Mesenchymal stem cell (in vitro differentiated cells and primary cell): ENCODE data around the gene PCSK6.

Experiments
- DNase-seq: peaks from one replicate; pipeline ENCODE4 v3.0.0-alpha.2; 2013
- H2AFZ ChIP-seq: one replicate; pipeline ENCODE4 v1.6.1; 2013; ENCODE audit warnings: low read depth, mild to moderate bottlenecking, control low read depth, inconsistent platforms, low read length, moderate library complexity
- H2AK5ac ChIP-seq: 2 replicates; pipeline ENCODE4 v1.6.1; 2013; ENCODE audit warnings: low read length, moderate library complexity, mild to moderate bottlenecking, inconsistent platforms; ENCODE audit not compliant: severe bottlenecking
- H2BK120ac ChIP-seq: one replicate; pipeline ENCODE4 v1.6.1; 2013; ENCODE audit warnings: low read depth, mild to moderate bottlenecking, inconsistent platforms, low read length, moderate library complexity
- H2BK12ac ChIP-seq, 2 experiments: one replicate each; pipeline ENCODE4 v1.6.1; 2013; ENCODE audit warnings: inconsistent platforms in 2 of 2, low read length in 2 of 2, mild to moderate bottlenecking in 2 of 2, moderate library complexity in 2 of 2, control low read depth in 1 of 2
- H2BK15ac ChIP-seq: one replicate; pipeline ENCODE4 v1.6.1; 2013; ENCODE audit warnings: mild to moderate bottlenecking, low read depth, inconsistent platforms; ENCODE audit not compliant: poor library complexity, severe bottlenecking
- H2BK5ac ChIP-seq: 2 replicates; pipeline ENCODE4 v1.6.1; 2013; ENCODE audit warnings: low read depth, mild to moderate bottlenecking, low read length, control low read depth, inconsistent platforms; ENCODE audit not compliant: poor library complexity, severe bottlenecking
- H3K14ac ChIP-seq, 2 experiments: one replicate each; pipeline ENCODE4 v1.6.1; 2013; ENCODE audit warnings: inconsistent platforms in 2 of 2, low read length in 2 of 2, control low read depth in 1 of 2, mild to moderate bottlenecking in 1 of 2, moderate library complexity in 1 of 2
- H3K18ac ChIP-seq, 2 experiments: one replicate each; pipeline ENCODE4 v1.6.1; 2013; ENCODE audit warnings: inconsistent platforms in 2 of 2, low read length in 2 of 2, control low read depth in 1 of 2, low read depth in 1 of 2, mild to moderate bottlenecking in 1 of 2
- H3K23ac ChIP-seq, 2 experiments: one replicate each; pipeline ENCODE4 v1.6.1; 2013; ENCODE audit warnings: inconsistent platforms in 2 of 2, low read length in 2 of 2, mild to moderate bottlenecking in 2 of 2, moderate library complexity in 2 of 2, control low read depth in 1 of 2
- H3K27ac ChIP-seq: 2 replicates; pipeline ENCODE4 v1.5.1; 2013; ENCODE audit warnings: mild to moderate bottlenecking, moderate library complexity, low read length, control low read depth, inconsistent platforms; ENCODE audit not compliant: poor library complexity, severe bottlenecking
- H3K27me3 ChIP-seq, 2 experiments: 2 replicates each; pipeline versions ENCODE4 v1.6.1 to v1.7.0; 2013; ENCODE audit warnings: low read length in 2 of 2, mild to moderate bottlenecking in 2 of 2, moderate library complexity in 2 of 2, control low read depth in 1 of 2, inconsistent platforms in 1 of 2; ENCODE audit not compliant: control insufficient read depth in 1 of 2, insufficient read depth in 1 of 2
- H3K36me3 ChIP-seq, 2 experiments: 2 replicates each; pipeline versions ENCODE4 v1.6.1 to v1.7.0; 2013; ENCODE audit warnings: low read length in 2 of 2, control low read depth in 1 of 2, inconsistent platforms in 1 of 2, low read depth in 1 of 2, mild to moderate bottlenecking in 1 of 2; ENCODE audit not compliant: insufficient read depth in 2 of 2, control insufficient read depth in 1 of 2
- H3K4ac ChIP-seq, 2 experiments: one replicate each; pipeline ENCODE4 v1.6.1; 2013; ENCODE audit warnings: inconsistent platforms in 2 of 2, low read length in 2 of 2, mild to moderate bottlenecking in 2 of 2, moderate library complexity in 2 of 2, control low read depth in 1 of 2, low read depth in 1 of 2
- H3K4me1 ChIP-seq: 2 replicates; pipeline ENCODE4 v1.6.1; 2013; ENCODE audit warnings: low read depth, low read length, control low read depth; ENCODE audit not compliant: control insufficient read depth, insufficient read depth
- H3K4me2 ChIP-seq: 2 replicates; pipeline ENCODE4 v1.6.1; 2013; ENCODE audit warnings: low read length, mild to moderate bottlenecking, inconsistent platforms; ENCODE audit not compliant: poor library complexity, severe bottlenecking
- H3K4me3 ChIP-seq, 2 experiments: 2 replicates each; pipeline versions ENCODE4 v1.5.1 to v1.7.0; 2013; ENCODE audit warnings: low read length in 2 of 2, mild to moderate bottlenecking in 2 of 2, control low read depth in 1 of 2, low read depth in 1 of 2; ENCODE audit not compliant: insufficient read depth in 1 of 2
- H3K79me1 ChIP-seq: replicated peaks from 2 replicates; pipeline ENCODE4 v1.6.1; 2013; ENCODE audit warnings: mild to moderate bottlenecking, control low read depth, low read length, inconsistent platforms; ENCODE audit not compliant: poor library complexity, severe bottlenecking
- H3K9ac ChIP-seq: 2 replicates; pipeline ENCODE4 v1.7.0; 2013; ENCODE audit warnings: mild to moderate bottlenecking, low read length, moderate library complexity
- H3K9me3 ChIP-seq: 2 replicates; pipeline ENCODE4 v1.7.0; 2013; ENCODE audit warnings: mild to moderate bottlenecking, low read length; ENCODE audit not compliant: control insufficient read depth
- H4K8ac ChIP-seq: one replicate; pipeline ENCODE4 v1.6.1; 2013; ENCODE audit warnings: inconsistent platforms, mild to moderate bottlenecking, low read length, moderate library complexity
- H4K91ac ChIP-seq: one replicate; pipeline ENCODE4 v1.6.1; 2013; ENCODE audit warnings: mild to moderate bottlenecking, low read length, inconsistent platforms
- WGBS: methylation state at CpG from one replicate; pipeline ENCODE4 v1.1.7; 2013; ENCODE audit warnings: mixed read lengths; 5-methylcytosine and 5-hydroxymethylcytosine counted together

PCSK6 gene

DNA sequence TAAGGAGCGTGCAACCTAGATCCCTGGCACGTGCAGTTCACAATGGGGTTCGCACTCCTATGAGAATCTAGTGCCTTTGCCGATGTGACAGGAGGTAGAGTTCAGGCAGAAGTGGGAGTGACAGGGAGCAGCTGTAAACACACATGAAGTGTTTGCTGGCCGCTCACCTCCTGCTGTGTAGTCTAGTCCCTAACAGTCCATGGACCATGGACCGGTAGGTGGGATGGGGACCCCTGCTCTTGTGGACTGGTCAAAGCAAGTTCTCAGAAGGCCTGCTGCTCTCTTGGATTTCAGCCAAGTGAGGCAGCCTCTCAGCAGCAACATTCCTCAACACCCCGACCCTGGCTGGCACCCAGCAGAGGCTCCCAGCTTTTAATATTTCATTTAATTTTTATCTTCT is 136.3 kb downstream of the PCSK6 start:
- Histone ChIP-seq H3K4me2 (no peak overlapping the region), H2BK120ac (no peak overlapping the region), H2BK12ac (no peak overlapping the region), H3K27me3 (peaks cover 4 to 11% of the 10 kb centered on the region in 2 experiments), H3K14ac (no peak overlapping the region), H3K9me3 (no peaks in the 10 kb centered on the region), H4K8ac (no peak overlapping the region), H3K4me3 (no peak overlapping the region), H3K4ac (no peak overlapping the region), H2BK5ac (no peak overlapping the region), H3K27ac (no peak overlapping the region), H3K18ac (no peak overlapping the region), H2BK15ac (no peak overlapping the region), H3K4me1 (peaks cover 2% of the 10 kb centered on the region), H3K23ac (no peak overlapping the region), H2AK5ac (no peak overlapping the region), H2AFZ (no peak overlapping the region), H3K79me1 (no peaks in the 10 kb centered on the region), H4K91ac (no peak overlapping the region), H3K36me3 (no peaks in the 10 kb centered on the region), H3K9ac (no peak overlapping the region)
- WGBS = 89% methylated on average over 7 of the region's 7 CpGs
- DNase-seq = no peak

DNA sequence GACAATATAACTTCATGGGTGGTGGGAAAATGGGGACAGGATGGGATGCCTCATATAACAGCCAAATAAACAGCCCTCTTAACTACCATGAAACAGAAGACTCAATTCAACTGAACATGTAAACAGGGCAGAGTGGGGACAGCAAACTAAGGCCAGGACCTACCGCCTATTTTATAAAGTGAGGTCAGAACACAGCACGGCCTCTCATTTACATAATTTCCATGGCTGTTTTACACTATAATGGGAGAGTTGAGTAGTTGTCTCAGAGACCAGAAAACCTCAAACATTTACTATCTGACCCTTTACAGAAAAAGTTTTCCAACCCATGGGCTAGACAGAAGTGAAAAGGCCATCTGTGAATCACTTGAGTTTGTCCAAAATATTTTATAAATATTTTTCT is 137.8 kb downstream of the PCSK6 start:
- DNase-seq = no peak
- Histone ChIP-seq H3K9me3 (no peaks in the 10 kb centered on the region), H3K4ac (no peak overlapping the region), H3K9ac (no peak overlapping the region), H3K36me3 (no peaks in the 10 kb centered on the region), H2AFZ (no peak overlapping the region), H2BK120ac (no peak overlapping the region), H3K14ac (no peak overlapping the region), H3K4me1 (peaks cover 2% of the 10 kb centered on the region), H3K18ac (no peak overlapping the region), H3K79me1 (no peaks in the 10 kb centered on the region), H2BK5ac (no peak overlapping the region), H3K4me2 (no peak overlapping the region), H4K91ac (no peak overlapping the region), H4K8ac (no peak overlapping the region), H2BK15ac (no peak overlapping the region), H2AK5ac (no peak overlapping the region), H3K23ac (no peak overlapping the region), H3K27me3 (peaks cover 4 to 13% of the 10 kb centered on the region in 2 experiments), H3K27ac (no peak overlapping the region), H2BK12ac (no peak overlapping the region), H3K4me3 (no peak overlapping the region)
- WGBS = 100% methylated on average over 1 of the region's 2 CpGs

DNA sequence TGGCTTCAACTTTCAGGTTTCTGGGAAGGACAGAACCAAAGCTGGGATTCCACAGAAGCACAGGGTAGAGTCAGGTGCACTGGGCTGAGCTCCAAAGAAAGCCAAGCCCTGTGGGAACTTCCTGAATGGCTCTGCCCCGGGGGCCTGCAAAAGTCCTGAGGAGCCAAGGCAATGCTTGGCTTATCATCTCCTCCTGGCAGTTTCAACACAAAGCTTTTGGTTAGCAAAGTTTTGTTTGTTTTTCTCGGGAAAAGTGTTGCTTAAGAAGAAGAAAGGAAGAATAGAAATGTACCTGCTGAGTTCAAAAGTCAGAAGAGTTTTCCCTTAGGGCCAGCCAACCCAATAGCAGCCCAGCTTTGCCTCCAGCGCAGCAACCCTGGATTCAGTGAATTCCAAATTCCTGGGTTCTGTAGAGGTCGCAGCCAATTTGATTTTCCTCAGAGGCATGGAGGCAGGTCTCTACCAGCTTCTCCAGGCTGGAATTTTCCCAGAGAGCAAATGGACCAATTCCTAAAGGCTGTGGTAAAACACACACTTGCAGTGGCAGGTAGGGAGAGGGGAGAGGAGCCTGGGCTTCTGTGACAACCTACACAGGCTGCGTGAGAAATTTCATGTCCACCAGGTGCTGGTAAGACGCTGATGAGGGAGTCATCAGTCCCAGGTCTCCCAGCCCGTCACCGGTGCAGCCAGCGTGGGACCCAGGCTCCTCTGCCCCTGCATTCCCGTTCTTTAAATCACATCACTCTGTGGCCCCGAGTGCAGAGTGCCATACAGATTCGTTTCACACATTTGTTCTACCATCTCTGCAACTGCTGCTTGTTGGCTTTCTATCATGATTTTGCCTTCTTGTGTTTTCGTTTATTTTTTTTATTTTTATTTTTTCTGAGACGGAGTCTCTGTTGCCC is 140.2 kb downstream of the PCSK6 start:
- no peak overlapping the region for H3K14ac ChIP-seq
- WGBS = 76% methylated on average over 14 of the region's 14 CpGs

DNA sequence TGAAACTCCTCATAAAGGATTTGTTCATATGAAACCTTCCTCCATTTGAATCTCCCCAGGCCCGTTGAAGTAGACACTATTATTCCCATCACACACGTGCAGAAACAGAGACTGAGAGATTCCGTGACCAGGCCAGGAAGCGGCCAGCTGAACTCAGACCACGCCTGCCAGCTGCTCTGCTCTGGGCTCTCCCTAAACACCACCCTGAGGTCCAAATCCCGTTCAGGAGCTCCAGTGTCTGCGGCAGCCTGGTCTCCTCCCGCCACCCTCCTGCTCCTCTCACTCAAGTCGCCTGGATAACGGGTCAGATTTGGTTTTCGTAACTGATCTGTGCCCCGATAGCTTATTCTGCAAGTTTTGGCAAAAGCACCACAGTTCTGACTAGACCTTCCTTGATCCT is 140.9 kb downstream of the PCSK6 start:
- H3K23ac ChIP-seq = no peak overlapping the region
- peaks cover 4 to 18% of the 10 kb centered on the region in 2 experiments for H3K27me3 ChIP-seq
- WGBS = 88% methylated on average over 12 of the region's 12 CpGs
- no peak for DNase-seq
- H3K18ac ChIP-seq = no peak overlapping the region
- no peak overlapping the region for H2BK12ac ChIP-seq
- no peak overlapping the region for H3K4ac ChIP-seq
- H3K14ac ChIP-seq = no peak overlapping the region
- no peak overlapping the region for H2BK120ac ChIP-seq
- H3K4me3 ChIP-seq = no peak overlapping the region
- H3K79me1 ChIP-seq = no peaks in the 10 kb centered on the region
- no peak overlapping the region for H2AFZ ChIP-seq
- H3K27ac ChIP-seq = no peak overlapping the region
- no peaks in the 10 kb centered on the region for H3K36me3 ChIP-seq
- no peak overlapping the region for H2BK5ac ChIP-seq
- H2BK15ac ChIP-seq = no peak overlapping the region
- no peak overlapping the region for H4K8ac ChIP-seq
- no peaks in the 10 kb centered on the region for H3K9me3 ChIP-seq
- no peak overlapping the region for H3K4me2 ChIP-seq
- H3K4me1 ChIP-seq = peaks cover 2% of the 10 kb centered on the region
- H3K9ac ChIP-seq = no peak overlapping the region
- H4K91ac ChIP-seq = peak overlapping the region; percentile 18
- no peak overlapping the region for H2AK5ac ChIP-seq

More for the DNA sequence above, 140.2 kb downstream of the PCSK6 start:
- Histone ChIP-seq H2BK12ac (no peak overlapping the region), H3K36me3 (no peaks in the 10 kb centered on the region), H2AFZ (no peak overlapping the region), H2BK120ac (no peak overlapping the region), H3K9me3 (no peaks in the 10 kb centered on the region), H3K4me2 (no peak overlapping the region), H3K4me1 (peaks cover 2% of the 10 kb centered on the region), H3K9ac (no peak overlapping the region), H3K4ac (no peak overlapping the region), H3K18ac (no peak overlapping the region), H3K23ac (no peak overlapping the region), H3K4me3 (no peak overlapping the region), H2AK5ac (no peak overlapping the region), H3K79me1 (no peaks in the 10 kb centered on the region), H2BK15ac (no peak overlapping the region), H3K27me3 (peaks cover 4 to 18% of the 10 kb centered on the region in 2 experiments), H2BK5ac (no peak overlapping the region), H4K8ac (no peak overlapping the region), H4K91ac (no peak overlapping the region), H3K27ac (no peak overlapping the region)
- DNase-seq = no peak
